NCI-H526 (cell line): ENCODE results near the gene VPS13D.
A peak's percentile ranks its signal among the peaks of the same experiment; 100 is the strongest.

ENCODE experiments used
- DNase-seq, 2 experiments: peaks; one replicate each; lab custom pipeline; 2025; lab: John Stamatoyannopoulos, UW

Gene VPS13D

DNA sequence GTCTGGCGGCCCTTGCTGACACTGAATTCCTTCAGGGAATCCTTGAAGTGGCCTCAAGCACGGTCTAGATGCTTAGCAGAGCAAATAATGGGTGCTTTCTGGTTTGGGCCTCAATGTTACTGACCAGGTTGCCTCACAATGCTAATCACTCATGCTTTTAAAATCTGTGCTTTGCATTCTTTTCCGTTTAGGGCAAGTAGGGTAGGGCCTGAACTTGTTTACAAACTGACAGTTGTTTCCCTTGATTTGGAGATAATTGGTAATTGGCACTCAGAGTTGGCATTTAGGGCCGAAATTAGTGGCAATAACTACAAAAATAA is 1.4 kb downstream of the VPS13D start:
- DNase-seq: no peak

DNA sequence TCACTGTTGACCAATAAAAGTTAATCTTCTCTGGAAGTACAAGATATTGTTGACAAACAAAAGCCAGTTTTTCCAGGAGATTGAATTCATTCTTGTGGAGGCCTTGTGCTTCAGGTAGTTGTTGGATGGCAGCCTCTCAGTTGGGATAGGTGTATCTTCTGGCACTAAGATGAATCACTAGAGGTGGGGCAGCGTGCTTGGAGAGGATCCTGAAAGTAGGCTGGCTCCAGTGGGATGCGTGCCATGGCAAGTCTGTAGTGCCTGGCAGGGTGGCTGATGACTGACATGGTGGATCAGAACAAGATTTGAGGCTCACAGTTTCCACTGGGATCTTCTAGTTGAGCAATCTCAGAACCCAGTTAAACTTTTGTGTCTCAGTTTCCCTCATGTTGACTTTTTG is 2.4 kb downstream of the VPS13D start:
- DNase-seq: no peak

DNA sequence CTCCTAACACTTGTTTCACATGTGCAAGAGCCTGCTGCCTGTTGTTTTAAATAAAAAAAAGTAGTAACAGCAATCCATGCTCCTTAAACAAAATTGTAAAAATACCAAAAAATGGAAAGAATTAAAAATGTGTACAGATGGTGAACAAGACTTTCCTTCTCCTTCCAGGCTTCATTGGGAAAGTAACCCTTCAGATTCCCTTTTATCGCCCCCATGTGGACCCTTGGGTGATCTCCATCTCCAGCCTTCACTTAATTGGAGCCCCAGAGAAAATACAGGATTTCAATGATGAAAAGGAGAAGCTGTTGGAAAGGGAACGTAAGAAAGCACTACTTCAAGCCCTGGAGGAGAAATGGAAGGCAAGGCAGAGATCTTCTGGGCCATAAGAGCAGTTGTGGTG is 14.2 kb downstream of the VPS13D start:
- no peak for DNase-seq

DNA sequence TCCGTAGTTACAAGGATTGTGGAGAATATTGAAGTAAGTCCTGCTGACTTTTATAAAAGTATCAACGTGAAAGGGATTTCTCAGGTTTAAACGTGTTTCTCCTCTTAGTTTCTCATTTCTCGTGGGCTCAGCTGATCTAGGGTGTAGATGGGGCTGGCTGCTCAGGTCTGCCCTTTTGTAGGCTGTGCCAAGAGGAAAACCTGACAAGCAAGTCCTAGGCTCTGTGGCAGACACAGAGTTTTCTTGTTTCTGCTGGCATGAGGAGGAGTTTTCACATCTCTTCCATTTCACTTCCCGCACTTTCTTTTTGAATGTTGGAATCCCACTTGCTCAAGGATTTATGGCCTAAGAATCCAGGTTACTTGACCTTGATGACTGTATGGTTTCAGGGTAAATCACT is 14.8 kb downstream of the VPS13D start:
- DNase-seq: no peak

DNA sequence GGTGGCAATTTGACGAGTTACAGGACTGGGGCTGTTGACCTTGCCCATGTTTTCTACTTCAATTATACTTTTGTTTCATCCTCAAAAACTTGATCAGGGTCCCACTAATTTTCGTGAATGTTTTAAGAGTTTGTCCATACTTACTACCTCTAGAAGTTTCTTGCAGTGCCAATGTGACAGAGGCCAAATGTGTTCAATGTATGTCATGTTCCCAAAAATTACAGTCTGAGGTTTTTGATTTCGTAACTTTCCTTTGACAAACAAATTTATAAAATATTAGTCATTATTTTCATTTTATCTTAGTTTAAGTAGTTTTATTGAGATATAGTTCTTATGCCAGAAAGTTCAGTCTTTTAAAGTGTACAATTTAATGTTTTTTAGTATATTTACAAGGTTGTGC is 15.3 kb downstream of the VPS13D start:
- DNase-seq: no peak

DNA sequence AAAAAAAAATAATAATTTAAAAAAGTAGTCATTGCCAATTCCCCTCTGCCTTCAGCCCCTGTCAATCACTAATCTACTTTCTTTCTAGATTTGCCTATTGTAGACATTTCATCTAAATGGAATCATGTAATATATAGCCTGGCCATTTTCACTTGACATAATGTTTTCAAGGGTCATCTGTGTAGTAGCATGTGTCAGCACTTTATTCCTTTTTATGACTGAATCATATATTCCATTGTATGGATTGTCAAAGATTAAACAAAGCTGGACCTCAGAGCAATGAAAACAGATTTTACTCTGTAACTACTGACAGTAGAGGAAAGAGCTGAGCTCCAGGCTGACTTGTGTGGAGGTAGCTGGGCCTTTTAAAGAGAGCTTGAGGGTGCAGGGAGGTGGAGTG is 15.9 kb downstream of the VPS13D start:
- DNase-seq: no peak

DNA sequence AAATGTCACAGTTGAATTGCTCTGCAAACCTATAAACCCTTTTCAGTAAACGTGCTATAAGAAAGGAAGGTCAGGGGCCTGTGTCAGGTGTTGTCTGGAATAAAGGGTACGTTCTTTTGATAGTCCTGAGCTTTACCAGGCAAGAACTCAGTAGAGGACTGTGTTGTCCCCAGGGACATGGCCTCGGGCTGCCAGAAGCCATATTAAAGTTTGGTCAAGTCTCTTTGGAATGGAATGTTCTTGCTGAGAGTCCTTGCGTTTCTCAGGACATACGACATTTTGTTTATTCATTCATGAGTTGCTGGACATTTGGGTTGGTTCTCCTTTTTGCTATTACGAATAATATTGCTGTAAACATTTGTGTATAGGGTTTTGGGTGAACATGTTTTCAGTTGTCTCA is 16.8 kb downstream of the VPS13D start:
- no peak for DNase-seq

DNA sequence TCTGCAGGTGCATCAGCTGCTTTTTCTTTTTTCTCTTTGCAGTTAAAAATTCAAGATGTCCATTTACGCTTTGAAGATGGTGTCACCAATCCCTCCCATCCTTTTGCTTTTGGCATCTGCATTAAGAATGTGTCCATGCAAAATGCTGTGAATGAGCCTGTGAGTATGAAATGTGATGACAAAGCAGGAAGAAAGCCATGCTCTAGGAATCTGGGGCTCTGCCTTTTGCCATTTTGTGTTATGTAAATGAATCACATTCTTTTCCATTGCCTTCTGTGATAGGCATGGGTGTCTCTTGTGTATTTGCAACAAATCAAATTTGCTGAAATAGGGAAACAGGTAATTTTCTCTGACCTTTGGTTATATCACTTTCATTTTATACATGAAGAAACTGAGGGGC is 19.4 kb downstream of the VPS13D start:
- DNase-seq: no peak

DNA sequence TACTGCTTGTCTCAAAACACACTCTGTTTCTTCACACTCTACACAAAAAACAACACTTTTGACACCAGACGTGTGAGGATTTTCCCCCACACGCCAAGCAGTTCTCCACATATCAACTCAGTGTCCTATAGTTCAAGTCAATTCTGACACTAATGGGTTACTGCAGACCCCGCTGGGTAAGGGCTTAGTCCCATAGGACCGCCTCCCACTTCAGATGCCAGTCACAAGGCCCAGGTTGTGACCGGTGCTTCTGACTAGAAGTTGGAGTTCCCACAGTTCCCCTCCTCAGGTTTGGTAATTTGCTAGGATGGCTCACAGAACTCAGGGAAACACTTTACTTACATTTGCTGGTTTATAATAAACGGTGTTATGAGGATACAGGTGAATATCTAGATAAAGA is 19.9 kb downstream of the VPS13D start:
- DNase-seq: no peak

DNA sequence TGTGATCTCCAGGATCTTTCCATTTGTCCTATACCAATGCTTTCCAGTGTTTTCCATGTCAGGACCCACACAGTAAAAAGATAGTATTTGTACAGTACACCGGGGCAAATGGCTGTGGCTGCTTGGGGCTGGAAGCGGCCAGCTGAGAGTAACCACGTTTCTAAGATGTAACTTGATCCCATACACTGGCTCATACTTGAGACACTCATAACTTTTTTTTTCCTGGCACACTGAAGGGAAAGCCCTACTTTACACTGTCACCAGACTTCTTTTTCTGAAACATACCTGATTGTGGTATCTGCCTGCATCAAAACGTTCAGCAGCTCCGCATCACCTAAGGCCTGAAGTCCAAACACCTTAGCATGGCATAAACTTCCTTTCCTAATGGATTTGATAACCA is 21.6 kb downstream of the VPS13D start:
- DNase-seq: no peak

DNA sequence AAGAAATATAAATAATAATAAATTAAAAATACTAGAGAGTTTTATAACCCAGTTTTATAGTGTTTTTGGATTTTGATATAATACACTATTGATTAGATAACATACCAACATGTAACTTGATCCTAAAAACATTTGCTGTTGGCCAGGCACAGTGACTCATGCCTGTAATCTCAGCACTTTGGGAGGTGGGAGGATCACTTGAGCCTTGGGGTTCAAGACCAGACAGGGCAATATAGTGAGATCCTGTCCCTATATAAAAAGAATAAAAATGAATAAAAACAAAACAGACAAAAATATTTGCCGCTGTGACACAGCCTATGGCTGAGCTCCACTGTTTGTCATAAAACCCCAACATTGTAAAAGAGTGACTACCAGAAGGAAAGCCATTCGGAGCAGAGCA is 26.1 kb downstream of the VPS13D start:
- DNase-seq: no peak

DNA sequence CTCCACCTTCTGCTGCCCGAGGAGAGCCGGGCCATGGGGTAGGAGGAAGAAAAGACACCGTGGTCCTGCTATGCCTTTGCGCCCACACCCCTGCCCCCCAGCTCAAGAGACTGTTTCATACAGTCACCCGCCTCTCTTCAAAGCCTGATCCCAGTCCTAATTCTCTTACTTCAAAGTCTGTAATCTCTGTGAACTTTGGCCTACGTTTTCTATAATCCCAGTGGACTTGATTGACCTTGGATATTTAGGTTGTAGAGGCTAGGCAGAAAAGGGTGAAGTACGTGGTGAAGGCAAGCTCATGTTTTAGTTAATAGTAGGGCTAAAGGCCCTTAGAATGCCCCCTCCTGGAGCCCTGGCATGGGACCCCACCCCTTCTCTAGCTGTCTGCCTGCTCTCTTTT is 28.4 kb downstream of the VPS13D start:
- DNase-seq: no peak

DNA sequence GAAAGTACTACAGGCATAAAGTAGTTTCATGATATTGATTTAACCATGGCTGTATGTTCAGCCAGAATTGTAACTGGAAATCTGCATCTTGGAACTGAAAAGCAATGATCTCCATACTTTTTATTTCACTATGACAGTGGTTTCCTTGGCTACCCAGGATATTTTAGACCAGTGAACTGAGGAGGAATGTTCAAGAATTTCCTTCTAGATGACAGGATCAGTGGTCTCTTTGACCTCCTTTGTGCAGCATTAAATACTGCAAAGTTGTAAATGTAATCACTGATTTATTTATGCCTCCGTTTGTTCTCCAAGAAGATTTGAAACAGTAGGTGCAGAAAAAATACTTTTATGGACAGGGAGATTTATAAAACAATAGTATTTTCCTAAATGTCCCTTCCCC is 39.5 kb downstream of the VPS13D start:
- DNase-seq: no peak

DNA sequence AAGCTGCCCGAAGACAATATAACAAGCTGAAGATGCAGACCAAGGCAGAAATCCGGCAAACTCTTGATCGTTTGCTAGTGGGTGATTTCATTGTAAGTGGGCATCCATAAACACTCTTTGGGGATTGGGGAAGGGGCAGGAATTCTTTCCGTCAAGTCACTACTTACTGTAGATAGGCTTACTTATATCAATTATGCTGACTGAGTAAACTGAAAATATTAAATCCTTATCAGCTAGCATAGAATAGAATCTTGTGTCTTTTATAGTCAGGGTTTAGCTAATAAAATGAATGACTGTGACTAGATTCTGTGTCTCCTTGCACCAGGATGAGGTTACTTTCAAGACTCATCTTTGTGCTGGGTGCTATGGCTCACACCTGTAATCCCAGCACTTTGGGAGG is 41.2 kb downstream of the VPS13D start:
- no peak for DNase-seq

DNA sequence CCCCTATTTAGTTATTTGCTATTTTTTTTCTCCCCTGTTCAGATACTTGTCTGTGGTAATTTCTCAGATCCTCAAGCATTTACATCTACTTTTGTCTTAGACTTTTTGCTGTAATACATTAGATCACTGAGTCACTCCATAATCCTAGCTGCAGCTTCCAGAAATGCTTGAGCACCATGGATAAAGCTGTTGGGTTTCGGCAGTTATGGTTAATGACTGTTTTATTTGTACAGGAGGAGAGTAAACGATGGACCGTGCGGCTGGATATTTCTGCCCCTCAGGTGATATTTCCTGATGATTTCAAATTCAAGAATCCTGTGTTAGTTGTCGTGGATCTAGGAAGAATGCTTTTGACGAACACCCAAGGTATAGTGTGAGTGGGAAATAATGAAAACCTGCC is 42.9 kb downstream of the VPS13D start:
- DNase-seq: peak in 1 of 2 experiments; percentile 17

DNA sequence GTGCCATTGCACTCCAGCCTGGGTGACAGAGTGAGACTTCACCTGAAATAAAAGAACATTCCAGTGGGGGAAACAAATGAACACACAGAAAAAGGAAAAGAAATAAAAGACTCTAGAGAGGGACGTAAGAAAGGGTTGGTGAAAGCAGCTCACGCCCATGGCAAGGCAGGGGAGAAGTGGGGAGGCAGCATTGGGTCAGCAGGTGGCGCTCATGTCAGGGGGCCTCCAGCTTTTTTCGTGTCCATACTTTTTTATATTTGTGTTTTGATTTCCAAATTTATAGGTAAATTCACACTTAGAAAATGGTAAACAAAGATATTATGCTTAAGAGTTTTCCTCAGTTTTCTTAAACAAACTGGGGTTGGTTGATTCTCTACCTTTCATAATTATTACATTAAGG is 45.5 kb downstream of the VPS13D start:
- no peak for DNase-seq

DNA sequence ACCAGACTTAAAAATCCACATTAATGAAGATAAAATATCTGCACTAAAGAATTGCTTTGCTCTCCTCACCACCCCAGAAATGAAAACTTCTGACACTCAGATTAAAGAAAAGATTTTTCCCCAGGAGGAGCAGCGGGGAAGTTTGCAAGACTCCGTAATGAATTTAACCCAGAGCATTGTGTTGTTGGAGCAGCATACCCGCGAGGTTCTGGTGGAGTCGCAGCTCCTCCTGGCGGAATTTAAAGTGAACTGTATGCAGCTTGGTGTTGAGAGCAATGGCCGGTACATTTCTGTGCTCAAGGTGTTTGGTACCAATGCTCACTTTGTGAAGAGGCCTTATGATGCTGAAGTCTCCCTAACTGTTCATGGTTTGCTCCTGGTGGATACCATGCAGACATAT is 46.4 kb downstream of the VPS13D start:
- DNase-seq: peak in 1 of 2 experiments; percentile 35

DNA sequence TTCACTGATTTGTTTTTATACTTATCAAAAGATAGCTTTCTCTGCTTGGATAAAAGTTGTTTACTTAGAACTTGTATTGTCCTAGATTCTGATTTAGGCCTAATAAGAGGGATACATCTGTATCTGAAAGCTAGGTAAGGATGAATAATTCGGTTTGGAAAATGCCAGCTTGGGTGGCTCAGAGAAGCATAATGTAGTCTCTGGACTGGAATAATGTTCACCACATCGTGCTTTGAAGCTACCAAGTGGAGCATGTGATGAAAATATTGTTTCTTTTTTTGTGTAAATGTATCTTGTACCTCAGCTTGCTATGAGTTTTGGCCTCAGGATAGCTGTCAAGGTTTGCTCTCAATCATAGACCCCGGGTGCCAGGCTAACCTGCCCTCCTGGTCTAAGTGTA is 49.2 kb downstream of the VPS13D start:
- no peak for DNase-seq

DNA sequence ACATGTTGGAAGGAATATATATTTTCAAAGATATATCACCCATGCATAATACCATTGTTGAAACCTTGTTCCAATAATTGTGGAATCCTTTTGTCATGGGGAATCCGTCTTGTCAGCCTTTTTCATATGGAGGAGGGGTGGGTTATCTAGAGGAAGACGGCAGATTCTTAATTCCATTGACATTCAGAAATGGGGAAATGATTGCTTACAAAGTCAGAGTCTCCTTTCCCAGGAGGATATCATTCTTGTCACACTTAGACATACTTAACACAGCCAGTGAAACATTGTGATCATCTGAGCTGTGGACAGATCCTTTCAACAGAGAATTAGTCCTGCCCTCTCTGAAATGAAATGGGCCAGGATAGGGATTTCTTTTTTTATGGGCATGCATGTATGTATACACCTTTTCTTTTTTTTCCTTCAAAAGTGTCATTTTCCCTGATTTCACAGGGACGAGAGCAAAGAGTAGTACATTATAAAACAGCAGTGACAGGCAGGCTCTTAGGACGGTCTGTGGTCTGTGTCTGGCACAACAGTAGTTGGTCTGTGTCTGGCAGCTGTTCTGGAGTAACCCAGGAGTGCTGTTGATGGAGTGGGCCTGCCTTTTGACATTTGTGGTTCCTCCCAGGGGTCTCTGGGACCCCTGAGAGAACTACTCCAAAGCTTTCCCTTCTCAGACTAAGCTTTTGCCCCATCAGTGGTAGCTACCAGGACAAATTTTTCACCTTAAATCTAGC is 50.1 kb downstream of the VPS13D start:
- no peak for DNase-seq

DNA sequence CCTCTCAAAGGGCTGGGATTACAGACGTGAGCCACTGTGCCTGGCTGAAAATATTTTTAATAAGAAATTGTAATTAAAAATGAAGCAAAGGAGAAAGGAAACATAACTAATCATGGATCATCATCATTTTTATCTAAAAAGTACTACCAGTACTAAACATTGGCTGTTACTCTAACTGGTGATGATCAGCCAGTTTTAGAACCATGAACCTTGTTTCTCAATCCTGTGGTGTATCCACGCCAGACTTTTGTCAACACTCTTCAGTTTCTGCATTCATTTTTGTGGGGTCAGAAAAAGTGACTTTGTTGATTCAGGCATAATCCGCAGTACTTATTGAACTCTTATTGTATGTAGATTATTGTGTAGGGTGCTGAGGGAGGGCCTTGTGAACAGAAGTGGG is 52.3 kb downstream of the VPS13D start:
- DNase-seq: no peak

DNA sequence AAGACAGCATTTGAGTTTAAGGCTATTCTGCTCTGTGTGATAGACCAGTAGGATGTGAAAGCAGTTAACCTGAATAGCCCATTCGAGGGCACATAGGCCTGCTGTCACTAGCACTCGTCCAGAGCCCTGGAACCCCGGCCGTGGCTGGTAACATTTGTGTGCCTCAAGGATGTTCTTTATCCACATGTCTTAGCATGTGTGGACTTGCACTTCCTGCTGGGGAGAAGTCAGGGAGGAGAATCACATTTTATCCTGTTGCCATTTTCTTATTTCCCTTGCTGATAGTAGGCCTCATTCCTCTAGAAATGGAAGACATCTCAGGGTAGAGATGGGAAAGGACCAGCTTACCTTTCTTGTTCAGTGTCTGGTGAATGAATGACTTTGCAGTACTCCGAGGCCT is 54.7 kb downstream of the VPS13D start:
- DNase-seq: no peak

DNA sequence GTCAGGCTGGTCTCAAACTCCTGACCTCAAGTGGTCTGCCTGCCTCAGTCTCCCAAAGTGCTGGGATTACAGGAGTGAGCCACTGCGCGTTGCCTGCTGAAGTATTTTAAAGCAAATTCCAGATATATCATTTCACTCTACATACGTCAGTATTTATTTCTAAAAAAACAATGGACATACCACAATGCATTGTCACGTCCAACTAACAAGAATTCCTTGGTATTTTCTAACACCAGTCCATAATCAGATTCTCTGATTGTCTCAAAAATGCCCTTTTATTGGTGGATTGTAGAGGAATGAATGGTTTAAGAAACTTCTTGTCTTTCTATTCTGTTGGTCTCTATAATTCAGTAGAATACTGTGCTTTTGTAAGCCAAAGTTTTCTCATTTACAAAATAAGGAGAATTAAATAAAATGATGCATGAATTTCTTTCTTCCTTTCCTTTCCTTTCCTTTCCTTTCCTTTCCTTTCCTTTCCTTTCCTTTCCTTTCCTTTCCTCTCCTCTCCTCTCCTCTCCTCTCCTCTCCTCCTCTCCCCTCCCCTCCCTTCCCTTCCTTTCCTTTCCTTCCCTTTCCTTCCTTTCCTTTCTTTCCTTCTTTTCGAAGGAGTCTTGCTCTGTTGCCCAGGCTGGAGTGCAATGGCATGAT is 55.8 kb downstream of the VPS13D start:
- DNase-seq: no peak

DNA sequence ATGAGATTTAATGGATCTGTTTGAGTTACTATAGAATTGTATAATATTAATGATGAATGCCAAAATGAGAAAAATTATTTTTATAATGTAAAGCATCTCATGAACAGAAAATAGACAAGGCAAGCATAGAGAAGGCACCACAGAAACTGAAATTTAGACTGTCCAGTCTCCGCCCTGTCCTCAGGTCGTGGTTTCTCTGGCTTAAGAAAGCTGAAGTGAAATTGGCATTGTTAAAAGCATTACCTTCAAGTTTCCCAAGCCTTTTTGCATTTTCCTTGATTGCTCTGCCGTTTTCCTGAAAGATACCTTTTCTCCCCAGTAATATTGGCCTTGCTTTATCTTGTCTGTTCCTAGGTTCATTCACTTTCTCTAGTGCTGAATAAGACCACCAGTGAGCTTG is 58.0 kb downstream of the VPS13D start:
- no peak for DNase-seq

DNA sequence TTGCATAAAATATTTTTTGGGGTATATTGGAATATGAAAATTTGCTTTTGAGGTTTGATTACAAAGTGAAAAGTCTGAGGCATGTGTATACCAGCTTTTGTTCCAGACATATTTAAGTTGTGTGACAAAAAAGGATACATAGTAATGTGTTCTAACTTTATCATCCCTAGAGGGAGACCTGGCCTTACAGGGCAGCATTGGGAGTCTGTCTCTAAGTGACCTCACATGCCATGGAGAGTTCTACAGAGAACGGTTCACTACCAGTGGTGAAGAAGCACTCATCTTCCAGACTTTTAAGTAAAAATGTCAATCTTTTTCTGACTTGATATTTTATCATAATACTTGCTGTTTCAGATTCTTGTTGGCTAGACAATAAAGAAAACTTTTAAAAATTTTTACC is 61.0 kb downstream of the VPS13D start:
- DNase-seq: no peak
